ENCODE results near the gene ZDHHC12. TPM values are rescaled to one million over a fixed set of nuclear protein-coding genes. Genes with fewer than 3 reads are reported as not detected.

ZDHHC12 gene
- total and polyA plus RNA-seq, 2 of the 8 experiments (the other 6 are each of a cell fraction or from before 2014, with no cell fraction given), result 35.0 to 93.8 TPM

- H3K9ac ChIP-seq (replicated peaks in 1 of 4; ENCODE audit: extremely low read depth in 1 of 4, low read depth in 3 of 4, low read length in 3 of 4), result no peak overlapping the region
- 92% methylated on average over 8 of the region's 8 CpGs; no CpG with 5 or more reads in 1 of the 2 experiments for WGBS, 2 experiments (ENCODE audit: extremely low coverage in 1 of 2, insufficient coverage in 1 of 2, insufficient read length in 1 of 2, insufficient replicate concordance in 2 of 2, low coverage in 1 of 2, low lambda C conversion rate in 2 of 2, missing lambda C conversion rate in 1 of 2)
- peaks cover 0 to 2% of the 10 kb centered on the region in 2 experiments for H4K20me1 ChIP-seq (replicated peaks in 1 of 2; ENCODE audit: control insufficient read depth in 1 of 2, insufficient read depth in 2 of 2, low read length in 2 of 2)
- H3K79me2 ChIP-seq (ENCODE audit: control insufficient read depth in 1 of 2, insufficient read depth in 2 of 2, low read length in 2 of 2), result no peaks in the 10 kb centered on the region
- H2BK120ac ChIP-seq (replicated peaks; ENCODE audit: low read depth, low read length), result no peak overlapping the region
- no peak overlapping the region for H3K56ac ChIP-seq (replicated peaks; ENCODE audit: insufficient read length, low read depth, low read length)
- CTCF ChIA-PET (ENCODE audit: partially characterized antibody), result interaction anchor here (0.6 to 3.0 kb wide), 2 partner anchors 16 to 760 kb away, joined by 3 to 13 read pairs; partner anchors contain the start of gene PKN3
- no peak overlapping the region for H4K8ac ChIP-seq (ENCODE audit: extremely low read depth, insufficient read depth, low read length)
- no peaks in the 10 kb centered on the region for H3K9me3 ChIP-seq (ENCODE audit: insufficient read depth in 2 of 2, low read depth in 1 of 2, low read length in 1 of 2)
- H3K23me2 ChIP-seq (ENCODE audit: low read depth, low read length), result no peaks in the 10 kb centered on the region; the same call in 1 of the 2 replicates
- no peak overlapping the region for H2BK5ac ChIP-seq (ENCODE audit: low read depth, low read length)
- H2BK20ac ChIP-seq (ENCODE audit: low read length), result no peak overlapping the region
- POLR2A ChIA-PET (ENCODE audit: partially characterized antibody), result interaction anchor here (0.6 to 46.1 kb wide), 5 partner anchors 9 to 110 kb away, joined by 3 to 1197 read pairs (median 4); partner anchors contain the start of genes DYNC2I2 and SET
- H3K18ac ChIP-seq (ENCODE audit: extremely low read depth, low read length), result no peak overlapping the region
- H3K4me3 ChIP-seq (ENCODE audit: extremely low read depth in 1 of 4, insufficient read depth in 2 of 4, low read depth in 3 of 4, low read length in 4 of 4), result no peak overlapping the region
- no peak overlapping the region for H2AFZ ChIP-seq (ENCODE audit: low read length)
- no peak overlapping the region for H4K91ac ChIP-seq (replicated peaks; ENCODE audit: insufficient read length, low read length)
- FAIRE-seq (no peak), DNase-seq (ENCODE audit: low read depth in 1 of 2, low spot score in 2 of 2) (no peak)
- no peak overlapping the region for H3K14ac ChIP-seq (ENCODE audit: insufficient read length)
- no peak overlapping the region for H3K27ac ChIP-seq (ENCODE audit: low read depth, low read length)
- H3K79me1 ChIP-seq (ENCODE audit: low read depth, low read length), result peaks cover 3% of the 10 kb centered on the region; the same call in 1 of the 2 replicates
- H2BK15ac ChIP-seq (ENCODE audit: low read length), result no peak overlapping the region
- H3K23ac ChIP-seq (ENCODE audit: insufficient read length), result no peak overlapping the region
- TF ChIP-seq SIN3A (conservative IDR thresholded peaks at IDR 0.05 in 1 of 2, IDR thresholded peaks at IDR 0.05 in 1 of 2; ENCODE audit: low read depth in 1 of 2, low read length in 2 of 2) (no peak), GTF2F1 (IDR thresholded peaks at IDR 0.05; ENCODE audit: borderline replicate concordance, low read depth, low read length) (no peak), JUND (IDR thresholded peaks at IDR 0.05; ENCODE audit: low read length) (no peak), TBP (IDR thresholded peaks at IDR 0.05; ENCODE audit: low read depth, low read length) (no peak), SUZ12 (IDR thresholded peaks at IDR 0.05; ENCODE audit: low read length) (no peak), GABPA (IDR thresholded peaks at IDR 0.05; ENCODE audit: borderline replicate concordance, insufficient read depth, low read length) (no peak)
- H3K4me1 ChIP-seq (replicated peaks in 1 of 4; ENCODE audit: control insufficient read depth in 3 of 4, insufficient read depth in 4 of 4, low read length in 3 of 4), result no peaks in the 10 kb centered on the region; a peak in 1 of 7 replicates
- H3K36me3 ChIP-seq (ENCODE audit: control insufficient read depth in 2 of 4, insufficient read depth in 4 of 4, low read length in 3 of 4), result peaks cover 0 to 15% (median 12%) of the 10 kb centered on the region in 4 experiments; a peak in 5 of 8 replicates
- no peak overlapping the region for H3K4me2 ChIP-seq (ENCODE audit: insufficient read depth in 1 of 2, low read depth in 2 of 2, low read length in 2 of 2)
- no peak overlapping the region for H3K4ac ChIP-seq (replicated peaks; ENCODE audit: insufficient read length, low read depth, low read length)
- H2BK12ac ChIP-seq (ENCODE audit: low read depth, low read length), result no peak overlapping the region
- no peaks in the 10 kb centered on the region for H3K27me3 ChIP-seq (replicated peaks in 1 of 4; ENCODE audit: control insufficient read depth in 3 of 4, extremely low read depth in 1 of 4, insufficient read depth in 3 of 4, low read length in 3 of 4)
- no peak overlapping the region for H2AK5ac ChIP-seq (ENCODE audit: low read depth, low read length)
- H4K5ac ChIP-seq (ENCODE audit: insufficient read length, low read depth, low read length), result no peak overlapping the region
Measured at GRCh38 chr9:128718047-128718446, 5.9 kb downstream of the ZDHHC12 start.

Measured in H1 (cell line).